SW 1271 (cell line): ENCODE results near the gene CACNA2D2.

ENCODE experiments used
- DNase-seq, 2 experiments: peaks; one replicate each; lab custom pipeline; 2025; lab: John Stamatoyannopoulos, UW

CACNA2D2 gene

GRCh38 chr3:50428007-50428633 lies 75.3 kb downstream of the CACNA2D2 start:
- no peak for DNase-seq

DNA sequence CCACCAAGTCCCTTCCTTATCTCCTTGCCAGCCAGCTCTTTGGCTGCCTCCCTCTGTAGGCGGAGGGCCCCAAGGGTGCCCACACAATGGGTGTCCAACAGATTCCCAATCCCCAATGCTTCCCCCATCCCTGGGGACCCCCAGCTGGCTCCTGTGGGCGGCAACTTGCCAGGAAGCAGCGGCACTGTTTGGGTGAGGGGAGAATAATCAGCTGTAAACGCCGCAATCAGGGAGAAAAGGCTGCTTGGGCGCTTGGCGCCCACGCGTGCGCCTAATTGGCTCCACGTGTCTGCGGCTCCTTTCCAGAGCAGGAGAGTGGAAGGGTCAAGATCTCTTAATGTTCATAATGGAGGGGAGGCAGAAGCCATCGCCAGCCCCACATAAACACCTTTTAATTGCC lies 76.2 kb downstream of the CACNA2D2 start:
- DNase-seq, result no peak

DNA sequence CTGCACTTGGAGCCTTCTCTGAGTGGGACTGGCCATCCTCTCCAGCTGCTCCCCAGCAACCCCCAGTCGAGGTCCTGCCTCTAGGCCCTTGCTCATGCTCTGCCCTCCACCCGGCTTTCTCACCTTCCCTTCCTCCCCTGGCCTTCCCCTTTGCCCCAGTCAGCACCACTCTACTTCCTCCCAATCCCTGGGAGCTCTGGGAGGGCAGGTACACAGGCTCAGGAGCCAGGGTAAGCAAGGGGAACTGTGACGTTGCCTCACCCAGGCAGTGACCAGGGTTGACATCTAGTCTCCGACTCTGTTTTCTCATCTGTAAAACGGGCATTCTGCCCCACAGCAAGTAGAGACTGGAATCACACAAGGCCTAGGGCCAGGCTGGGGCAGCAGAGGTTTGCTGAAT lies 77.5 kb downstream of the CACNA2D2 start:
- DNase-seq, result no peak

DNA sequence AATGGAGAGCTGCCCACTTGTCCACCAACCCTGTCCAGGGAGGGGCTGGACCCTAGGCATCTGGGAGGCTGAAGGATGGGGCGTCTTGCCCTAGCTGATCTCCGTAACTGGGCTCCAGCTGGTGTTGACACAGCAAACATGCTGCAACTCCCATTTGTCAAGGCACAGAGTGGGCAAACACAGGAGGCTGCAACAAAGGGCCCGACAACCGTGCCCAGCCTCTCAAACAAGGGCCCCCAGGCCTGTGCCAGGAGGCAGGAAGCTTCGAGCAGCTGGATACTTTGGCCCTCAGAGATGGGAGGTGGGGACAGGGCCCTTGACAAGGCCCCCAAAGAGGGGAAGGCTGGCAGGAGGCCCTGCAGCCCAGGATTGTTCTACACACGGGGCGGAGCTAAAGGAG lies 79.9 kb downstream of the CACNA2D2 start:
- DNase-seq, result no peak

DNA sequence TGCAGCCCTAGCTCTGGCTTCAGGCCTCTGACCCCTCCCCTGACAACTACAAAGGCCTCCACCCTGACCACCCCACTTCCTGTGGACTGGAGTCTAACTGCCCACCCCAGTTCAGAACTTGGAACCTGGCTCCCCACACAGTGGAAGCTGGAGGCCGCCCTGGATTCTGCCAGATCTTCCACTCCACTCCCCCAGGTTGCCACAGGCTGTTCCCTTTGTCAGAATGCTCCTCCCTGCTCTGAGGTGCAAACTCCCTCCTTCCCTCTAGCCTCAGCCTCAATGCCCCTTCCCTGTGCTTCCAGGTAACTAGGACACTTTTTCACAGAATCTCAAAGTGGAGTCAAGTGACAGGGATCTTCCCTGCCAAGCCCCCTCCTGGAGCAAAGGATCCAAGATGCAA lies 81.3 kb downstream of the CACNA2D2 start:
- DNase-seq, result no peak

DNA sequence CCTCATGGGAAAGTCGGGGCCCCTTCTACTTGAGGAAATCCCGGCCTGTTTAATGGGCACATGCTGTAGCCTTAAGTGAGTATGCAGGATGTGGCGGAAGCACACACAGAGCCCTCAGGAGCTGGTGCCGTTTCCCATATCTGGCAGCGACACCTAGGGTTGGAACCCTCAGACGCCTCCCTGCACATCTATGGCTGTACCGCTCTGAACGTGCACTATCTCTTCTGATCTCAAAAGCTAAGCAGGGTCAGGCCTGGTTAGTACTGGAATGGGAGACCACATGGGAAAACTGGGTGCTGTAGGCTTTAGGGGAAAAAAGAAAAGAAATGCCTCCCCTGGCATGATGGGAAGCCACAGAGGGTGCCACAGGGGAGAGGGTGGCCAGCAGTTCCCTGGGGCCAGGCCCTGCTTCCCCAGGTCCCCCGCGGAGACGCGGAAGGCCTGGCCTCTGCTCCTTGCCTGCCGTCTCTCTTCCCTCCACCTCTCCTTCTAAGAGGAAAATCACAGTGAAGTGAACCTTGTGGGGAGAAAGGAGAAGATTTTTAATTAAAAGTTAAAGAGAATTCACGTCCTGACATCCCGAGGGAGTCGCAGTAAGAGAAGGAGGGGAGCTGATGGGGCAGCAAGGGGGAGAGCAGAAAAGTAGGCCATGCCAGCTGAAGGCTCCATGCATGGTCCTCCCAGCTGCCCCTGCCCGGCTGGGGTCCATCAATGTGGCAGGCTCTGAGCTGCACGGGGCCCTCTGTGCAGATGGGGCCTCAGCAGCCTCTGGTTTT lies 83.7 kb downstream of the CACNA2D2 start:
- DNase-seq, result no peak

- DNase-seq, result no peak
Measured at GRCh38 chr3:50418850-50419249, 84.6 kb downstream of the CACNA2D2 start.

GRCh38 chr3:50417637-50418033 lies 85.8 kb downstream of the CACNA2D2 start:
- no peak for DNase-seq

GRCh38 chr3:50416736-50417636 lies 86.4 kb downstream of the CACNA2D2 start:
- DNase-seq, result no peak

GRCh38 chr3:50415816-50416215 lies 87.6 kb downstream of the CACNA2D2 start:
- DNase-seq, result no peak

DNA sequence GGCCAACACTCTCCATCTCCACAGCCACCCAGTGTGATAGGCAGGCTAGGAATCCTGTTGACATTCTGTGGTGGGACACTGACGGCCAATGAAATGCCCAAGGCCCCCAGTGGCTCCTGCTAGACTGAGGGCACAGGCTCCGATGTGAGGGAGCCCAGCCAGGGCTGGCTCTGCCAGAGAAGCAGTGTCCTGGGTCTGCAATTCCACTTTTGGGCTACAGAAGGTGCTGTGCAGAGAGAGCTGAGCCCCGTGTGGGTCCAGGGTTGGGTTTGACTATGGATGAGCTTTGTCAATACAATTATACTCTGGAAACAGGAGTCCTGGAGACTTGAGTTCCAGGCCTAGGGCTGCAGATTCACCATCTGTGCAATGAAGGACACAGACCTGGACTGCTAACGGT lies 88.4 kb downstream of the CACNA2D2 start:
- no peak for DNase-seq

GRCh38 chr3:50414616-50415015 lies 88.8 kb downstream of the CACNA2D2 start:
- no peak for DNase-seq

DNA sequence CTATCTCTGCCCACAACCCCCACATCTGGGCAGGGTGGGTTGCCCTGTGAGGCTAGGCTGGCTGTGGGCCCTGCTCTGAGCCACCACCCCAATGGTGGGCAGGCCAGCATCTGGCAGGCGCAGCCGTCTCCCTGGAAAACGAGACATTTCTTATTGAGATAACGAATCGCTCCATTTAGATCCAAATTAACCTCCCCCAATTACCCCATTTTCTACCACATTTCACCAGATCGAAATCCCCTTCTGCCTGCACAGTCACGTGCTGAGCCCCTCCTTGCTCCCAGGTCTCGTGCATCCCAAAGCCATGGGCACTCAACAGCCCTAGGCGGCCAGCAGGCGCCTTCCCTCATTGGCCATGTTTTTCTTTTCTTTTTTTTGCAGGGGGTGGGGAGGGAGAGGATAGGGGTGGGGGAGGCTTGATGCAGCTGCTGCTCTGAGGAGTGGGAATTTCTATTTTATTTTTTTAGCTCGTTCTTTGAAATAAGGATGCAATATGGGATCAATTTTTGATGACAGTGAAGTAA lies 91.1 kb downstream of the CACNA2D2 start:
- DNase-seq, result no peak

DNA sequence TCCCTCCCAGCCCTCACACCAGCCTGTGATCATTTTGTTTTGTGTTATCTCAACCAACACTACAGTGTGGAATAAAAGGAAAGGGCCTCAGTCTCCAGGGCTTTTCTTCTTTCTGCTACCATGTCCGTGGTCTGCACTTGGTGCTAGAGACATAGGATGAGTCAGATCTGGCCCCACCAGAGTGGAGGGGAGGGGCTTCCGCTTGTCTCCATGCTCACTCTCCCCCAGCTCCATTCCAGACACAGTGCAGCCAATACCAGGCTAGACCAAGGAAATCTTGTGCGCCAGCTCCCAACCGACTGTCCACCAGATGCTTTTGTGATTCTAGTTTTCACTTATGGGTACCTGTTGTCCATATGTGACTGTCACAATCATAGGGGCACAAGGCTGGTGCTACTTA lies 92.2 kb downstream of the CACNA2D2 start:
- no peak for DNase-seq

- DNase-seq, result no peak
Measured at GRCh38 chr3:50410608-50411139, 92.8 kb downstream of the CACNA2D2 start.

DNA sequence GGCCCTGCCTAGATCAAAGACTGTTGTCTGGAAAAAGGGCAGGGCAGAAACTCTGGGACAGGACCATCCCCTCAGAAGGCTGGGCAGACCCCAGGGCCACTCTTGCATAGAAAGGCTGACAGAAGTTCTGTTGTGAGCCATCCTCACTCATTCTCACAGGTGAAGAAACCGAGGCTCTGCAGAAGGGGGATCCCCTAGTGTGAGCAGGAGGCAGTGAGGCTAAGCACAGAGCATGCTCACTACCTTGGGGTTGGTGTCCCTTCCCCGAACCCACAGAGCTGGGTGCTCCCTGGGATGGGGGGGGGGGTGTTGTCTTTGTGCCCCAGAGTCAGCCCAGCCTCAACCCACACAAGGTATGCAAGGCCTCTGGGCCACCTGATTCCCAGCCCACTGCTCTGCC lies 93.2 kb downstream of the CACNA2D2 start:
- DNase-seq, result no peak

DNA sequence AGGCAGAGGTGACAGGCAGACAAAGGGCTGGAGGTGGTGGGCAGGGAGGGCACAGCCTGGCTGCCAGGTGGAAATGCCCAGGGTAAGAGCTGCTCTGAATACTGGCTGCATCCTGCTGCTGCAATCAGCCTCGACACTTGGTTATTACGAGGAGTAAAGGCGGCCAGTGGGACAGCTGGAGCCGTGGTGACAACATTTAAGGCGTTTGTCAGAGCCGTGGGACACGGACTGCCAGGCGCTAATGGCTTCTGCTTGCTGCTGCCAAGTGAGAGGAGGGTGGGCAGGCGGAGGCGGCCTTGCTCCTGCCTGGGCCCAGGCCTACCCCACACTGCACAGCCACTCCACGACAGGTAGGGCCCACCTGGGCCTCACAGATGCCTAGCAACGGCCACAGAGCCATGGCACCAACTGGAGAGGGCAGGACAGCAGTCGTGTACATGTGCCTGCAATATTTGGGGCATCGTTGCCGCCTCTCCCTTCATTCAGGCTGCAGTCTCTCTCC lies 94.9 kb downstream of the CACNA2D2 start:
- no peak for DNase-seq

GRCh38 chr3:50406487-50406886 lies 96.9 kb downstream of the CACNA2D2 start:
- DNase-seq, result no peak

- no peak for DNase-seq
Measured at GRCh38 chr3:50405249-50405648, 98.2 kb downstream of the CACNA2D2 start.

DNA sequence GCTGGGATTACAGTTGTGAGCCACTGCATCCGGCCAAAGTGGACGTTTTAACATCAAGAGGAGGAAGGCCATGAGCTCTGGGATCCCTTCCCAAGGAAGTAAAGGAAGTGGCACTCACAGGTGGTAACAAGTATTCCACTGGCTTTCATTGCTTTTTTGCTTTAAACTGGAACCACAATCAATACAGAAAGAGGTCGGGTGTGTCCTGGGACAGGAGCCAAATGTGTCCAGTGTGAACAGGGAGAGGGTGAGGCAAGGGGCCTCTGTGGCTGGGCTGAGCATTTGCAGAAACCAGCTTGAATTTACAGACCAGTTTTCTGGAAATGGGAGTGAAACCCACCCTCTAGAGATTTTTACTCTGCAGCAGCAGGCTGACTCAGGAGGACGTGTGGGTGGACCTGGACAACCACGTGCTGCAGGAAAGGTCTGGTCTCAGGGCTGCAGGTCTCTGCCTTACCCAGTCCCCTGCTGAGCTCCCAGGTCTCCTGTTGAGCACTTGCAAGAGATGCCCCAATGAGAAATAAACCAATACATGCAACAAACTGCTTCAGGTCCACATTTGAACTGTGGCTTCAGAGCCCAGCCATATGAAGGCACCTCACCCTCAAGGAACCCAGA lies 101.3 kb downstream of the CACNA2D2 start:
- no peak for DNase-seq

DNA sequence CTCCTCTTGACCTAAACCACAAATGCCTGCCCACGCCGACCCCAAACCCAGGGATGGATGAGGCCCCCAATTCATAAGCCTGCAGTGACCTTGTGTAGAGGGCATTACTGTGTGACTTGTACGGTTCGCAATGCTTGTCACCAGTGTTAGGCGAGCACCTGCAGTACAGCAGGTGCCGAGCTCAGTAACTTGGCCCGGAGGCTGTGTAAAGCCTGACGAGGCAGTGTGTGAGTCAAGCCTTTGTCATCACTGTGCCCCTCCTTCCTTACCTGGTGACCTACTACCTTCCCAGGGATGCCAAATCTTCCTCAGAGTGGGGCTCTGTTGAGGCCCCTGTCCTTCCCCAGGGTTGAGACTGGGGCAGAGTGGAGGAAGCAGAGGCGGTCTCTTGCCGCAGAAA lies 106.9 kb downstream of the CACNA2D2 start:
- DNase-seq, result no peak
